ENCODE results near the gene MAML3.

DNA sequence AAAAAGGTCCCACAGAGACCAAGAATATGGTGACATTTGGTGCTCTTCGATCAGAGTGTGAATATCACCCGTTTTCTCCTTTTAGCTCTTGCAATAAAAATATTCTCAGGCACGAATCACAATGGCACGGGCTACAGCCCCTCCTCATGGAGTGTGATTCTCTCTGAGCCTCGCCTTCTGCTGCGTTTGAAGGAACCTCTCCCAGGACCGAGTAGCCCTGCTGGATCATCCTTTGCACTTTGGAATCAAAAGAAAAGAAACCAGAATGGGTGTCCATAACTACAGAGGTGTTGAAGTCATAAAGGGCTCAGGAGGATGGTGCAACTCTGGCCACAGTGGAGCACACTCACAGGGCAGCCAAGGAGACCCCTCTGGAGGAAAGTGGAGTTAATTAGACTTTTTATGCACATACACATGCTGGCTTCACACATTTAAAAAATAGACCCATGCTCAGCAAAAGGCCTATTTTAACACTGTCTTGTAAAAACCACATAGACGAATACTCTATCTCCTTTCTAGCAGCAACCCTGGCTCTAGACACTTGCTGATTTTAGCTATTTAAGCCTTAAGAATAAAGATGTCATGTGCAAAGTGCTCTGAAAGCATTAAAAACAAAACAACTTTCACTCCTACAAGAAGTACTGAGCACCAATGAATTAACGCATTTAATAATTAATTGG is 19.1 kb downstream of the MAML3 start:
- no peak for TF ChIP-seq EZH2 (IDR thresholded peaks at IDR 0.05; ENCODE audit: low read depth, unreplicated experiment)
- TF ChIP-seq, protein P1, sequence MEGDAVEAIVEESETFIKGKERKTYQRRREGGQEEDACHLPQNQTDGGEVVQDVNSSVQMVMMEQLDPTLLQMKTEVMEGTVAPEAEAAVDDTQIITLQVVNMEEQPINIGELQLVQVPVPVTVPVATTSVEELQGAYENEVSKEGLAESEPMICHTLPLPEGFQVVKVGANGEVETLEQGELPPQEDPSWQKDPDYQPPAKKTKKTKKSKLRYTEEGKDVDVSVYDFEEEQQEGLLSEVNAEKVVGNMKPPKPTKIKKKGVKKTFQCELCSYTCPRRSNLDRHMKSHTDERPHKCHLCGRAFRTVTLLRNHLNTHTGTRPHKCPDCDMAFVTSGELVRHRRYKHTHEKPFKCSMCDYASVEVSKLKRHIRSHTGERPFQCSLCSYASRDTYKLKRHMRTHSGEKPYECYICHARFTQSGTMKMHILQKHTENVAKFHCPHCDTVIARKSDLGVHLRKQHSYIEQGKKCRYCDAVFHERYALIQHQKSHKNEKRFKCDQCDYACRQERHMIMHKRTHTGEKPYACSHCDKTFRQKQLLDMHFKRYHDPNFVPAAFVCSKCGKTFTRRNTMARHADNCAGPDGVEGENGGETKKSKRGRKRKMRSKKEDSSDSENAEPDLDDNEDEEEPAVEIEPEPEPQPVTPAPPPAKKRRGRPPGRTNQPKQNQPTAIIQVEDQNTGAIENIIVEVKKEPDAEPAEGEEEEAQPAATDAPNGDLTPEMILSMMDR (conservative IDR thresholded peaks at IDR 0.05; ENCODE audit: low read depth in 2 of 2), result no peak
- no peak for TF ChIP-seq POLR2AphosphoS5 (IDR thresholded peaks at IDR 0.05; ENCODE audit: low read depth)
- TF ChIP-seq EZH2phosphoT487 (IDR thresholded peaks at IDR 0.05; ENCODE audit: unreplicated experiment), result no peak
- no peak for TF ChIP-seq CREB1 (CRISPR knock-in tag; IDR thresholded peaks at IDR 0.05; ENCODE audit: low read depth)
